SK-N-DZ (cell line): ENCODE measurements around the gene TPST1.
"Not testable (repeated sequence)": the region's sequence is repeated elsewhere in the genome, so short reads cannot be mapped to it uniquely, and the experiment has no call there.

Experiments used
- DNase-seq: peaks from one replicate; pipeline ENCODE4 v3.0.0-alpha.2; 2015; ENCODE audit warnings: low spot score

TPST1 gene

DNA sequence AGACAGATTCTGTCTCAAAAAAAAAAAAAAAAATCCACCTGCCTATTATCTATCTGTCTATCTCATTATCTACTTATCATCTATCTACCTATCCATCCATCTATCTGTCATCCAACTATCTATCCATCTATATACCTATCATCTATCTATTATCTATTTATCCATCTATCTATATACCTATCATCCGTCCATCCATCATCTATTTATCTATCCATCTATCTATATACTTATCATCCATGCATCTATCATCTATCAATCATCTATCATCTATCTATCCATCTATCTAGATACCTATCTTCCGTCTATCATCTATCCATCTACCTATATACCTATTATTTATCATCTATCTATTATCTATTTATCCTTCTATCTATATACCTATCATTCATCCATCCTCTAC is 16.5 kb upstream of the TPST1 start:
- DNase-seq = no peak

DNA sequence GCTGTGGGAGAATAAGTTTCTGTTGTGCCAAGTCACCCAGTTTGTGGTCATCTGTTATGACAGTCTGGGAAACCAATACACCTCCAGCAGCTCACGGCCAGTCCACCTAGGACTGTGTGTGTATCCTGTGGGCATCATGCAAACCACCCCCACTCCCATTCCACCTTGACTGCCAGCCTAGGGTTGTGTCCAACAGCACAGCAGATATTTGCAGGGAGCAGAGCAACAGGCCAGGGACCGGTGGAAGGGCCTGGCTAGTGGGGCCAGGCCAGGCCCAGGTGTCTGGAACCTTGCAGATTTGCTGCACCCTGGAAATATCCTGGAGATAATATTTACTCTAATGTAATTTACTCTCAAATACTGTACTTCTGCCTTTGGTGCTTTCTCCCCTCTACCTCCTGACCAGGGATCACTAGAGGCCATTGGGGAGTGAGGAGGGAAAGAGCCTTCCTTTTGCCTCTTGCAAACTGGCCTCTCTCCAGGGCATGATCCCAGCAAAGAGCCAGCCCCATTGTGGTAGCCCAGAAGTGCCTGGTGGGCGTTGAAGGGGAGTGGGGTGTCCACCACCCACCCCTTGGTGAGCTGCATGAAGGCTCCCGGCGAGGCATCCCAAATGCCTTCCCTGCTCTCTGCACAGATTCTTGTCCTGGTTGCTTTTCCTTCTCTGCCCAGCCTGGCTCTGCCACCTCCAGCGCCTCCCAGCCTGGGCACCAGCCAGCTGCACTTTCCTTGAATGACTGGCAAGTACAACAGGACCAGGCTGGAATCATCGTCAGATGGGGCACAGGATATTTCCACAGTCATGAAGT is 15.2 kb upstream of the TPST1 start:
- DNase-seq = no peak

DNA sequence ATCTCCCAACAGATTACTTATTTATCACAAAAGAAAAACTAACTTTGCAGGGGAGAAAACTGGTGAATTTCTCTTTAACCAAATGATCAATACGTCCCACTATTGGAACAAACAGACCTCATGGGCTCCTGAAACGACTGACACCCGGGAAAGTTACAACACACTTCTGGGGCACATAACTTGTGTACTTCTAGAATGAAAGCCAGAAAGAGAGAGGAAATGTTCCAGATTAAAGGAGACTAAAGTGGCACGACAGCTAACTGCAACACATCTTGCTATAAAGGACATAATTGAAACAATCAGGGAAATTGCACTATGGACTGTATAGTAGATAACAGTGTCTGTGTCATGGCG is 14.7 kb upstream of the TPST1 start:
- DNase-seq = no peak

DNA sequence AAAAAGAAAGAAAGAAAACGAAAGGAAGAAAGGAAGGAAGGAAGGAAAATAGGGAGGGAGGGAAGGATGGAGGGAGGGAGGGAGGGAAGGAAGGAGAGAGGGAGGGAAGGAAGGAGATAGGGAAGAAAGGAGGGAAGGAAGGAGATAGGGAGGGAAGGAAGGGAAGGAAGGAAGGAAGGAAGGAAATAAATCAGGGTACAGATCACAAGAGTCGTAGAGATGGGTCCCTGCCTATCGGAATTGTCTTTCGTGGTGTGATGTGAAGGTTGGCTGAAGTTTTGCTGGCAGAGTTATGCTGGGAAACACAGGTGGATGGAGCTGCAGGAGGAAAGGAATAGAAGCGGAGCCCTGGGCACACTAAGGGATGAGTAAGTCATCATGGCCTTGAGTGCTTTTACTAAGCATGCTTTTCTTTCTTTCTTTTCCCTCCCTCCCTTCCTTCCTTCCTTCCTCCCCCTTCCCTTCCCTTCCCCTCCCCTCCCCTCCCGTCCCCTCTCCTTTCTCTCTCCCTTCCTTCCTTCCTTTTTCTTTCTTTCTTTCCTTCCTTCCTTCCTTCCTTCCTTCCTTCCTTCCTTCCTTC is 11.9 kb upstream of the TPST1 start:
- no peak for DNase-seq

DNA sequence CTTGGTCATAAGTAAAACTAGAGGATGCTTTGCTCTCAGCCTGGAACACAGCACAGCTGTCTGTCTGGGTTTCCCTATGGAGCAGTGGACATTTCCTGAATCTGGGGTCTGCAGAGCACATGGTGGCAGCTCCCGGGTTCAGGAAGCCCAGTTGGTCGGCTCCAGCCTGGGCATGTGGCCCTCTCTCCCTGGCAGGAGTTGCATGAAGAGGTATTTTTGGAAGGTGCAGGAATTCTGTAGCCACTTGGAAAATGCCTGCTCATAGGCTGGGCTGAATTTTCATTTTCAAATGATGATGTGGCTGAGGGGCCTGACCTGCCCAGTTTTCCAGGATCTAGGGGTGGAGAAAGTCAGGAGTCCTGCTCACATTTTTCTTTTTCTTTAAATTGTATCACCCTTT is 6.7 kb upstream of the TPST1 start:
- no peak for DNase-seq

DNA sequence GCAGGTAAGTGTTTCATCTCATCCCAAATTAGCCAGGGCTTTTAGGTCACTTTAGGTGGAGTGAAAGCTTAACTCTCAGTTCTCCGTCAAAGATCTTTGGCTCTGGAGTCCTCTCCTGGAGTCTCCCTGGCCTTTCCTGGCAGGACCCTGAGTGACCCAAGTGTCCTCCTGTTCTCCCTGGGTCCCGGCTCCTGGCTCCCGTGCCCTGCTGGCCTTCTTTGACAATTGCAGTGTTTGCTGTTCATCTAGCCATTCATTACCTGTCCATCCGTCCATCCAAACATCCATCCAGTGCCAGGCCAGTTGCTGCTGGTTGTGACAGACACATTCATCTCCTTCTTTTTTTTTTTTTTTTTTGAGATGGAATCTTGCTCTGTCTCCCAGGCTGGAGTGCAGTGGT is 6.2 kb upstream of the TPST1 start:
- no peak for DNase-seq

DNA sequence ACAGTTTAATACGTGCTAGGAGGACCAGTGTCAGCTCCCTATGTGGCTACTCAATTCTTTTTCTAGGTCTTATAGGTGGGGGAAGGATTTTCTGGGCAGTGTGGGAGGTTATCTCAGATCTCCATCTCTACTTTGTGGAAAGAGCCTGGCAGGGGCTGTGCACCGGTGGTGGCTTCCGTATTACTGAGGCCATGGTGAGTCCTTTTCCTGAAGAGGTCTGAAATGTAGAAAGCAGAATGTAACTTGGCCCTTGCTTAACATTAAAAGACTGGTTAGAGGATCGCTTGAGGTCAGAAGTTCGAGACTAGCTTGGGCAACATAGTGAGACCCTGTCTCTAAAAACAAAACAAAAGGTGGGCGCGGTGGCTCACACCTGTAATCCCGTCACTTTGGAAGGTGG is 2.7 kb upstream of the TPST1 start:
- peak; percentile 35 for DNase-seq

DNA sequence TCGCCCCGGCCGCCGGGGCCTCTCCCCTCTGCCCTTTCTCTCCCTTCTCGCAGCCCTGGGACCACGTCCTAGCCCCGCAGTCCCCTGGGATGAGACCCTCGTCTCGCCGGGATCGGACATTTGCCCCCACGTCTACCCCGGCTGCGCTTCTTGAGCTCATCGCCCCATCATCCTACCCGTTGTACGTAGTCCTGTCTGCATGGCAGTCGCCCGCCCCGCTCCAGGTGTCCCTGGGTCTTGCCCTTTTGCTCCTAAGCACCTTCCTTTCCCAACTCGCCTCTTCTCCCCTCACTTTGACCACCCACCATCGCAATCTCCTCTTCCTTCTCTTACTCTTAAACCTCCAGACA is 582 bp downstream of the TPST1 start:
- peak; percentile 41 for DNase-seq

DNA sequence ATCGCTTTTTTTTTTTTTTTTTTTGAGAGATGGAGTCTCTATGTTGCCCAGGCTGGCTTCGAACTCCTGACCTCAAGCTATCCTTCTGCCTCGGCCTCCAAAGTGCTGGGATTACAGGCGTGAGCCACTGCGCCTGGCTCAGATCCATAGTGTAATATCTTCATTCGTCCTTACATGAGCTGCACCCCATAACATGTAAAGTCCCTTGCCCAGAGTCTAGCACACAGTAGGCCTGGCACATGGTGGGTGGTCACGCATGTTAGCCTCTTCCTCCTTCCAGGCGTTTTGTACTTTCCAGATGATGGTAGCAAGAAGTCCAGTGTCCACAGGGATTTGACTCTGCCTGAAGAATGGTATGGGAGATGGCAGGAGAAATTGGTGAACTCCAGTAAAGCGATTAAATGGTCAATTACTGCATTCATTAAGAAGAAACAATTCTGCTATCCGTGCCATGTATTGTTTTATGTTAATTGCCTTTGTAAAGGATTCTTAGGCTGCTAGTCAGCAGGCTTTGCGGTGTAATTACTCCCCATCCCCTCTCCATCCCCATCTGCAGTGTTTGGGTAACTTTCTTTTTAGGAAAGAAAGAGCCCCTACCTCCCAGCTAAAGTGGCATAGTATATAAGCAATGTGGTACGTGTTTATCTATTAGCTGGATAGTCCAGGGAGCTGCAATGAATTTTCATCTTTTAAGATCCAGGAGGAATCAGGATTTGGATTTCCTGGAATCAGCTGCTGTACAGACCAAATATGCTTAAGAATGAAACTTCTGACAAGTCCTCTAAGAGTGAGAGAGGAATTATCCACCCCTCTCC is 1.2 kb downstream of the TPST1 start:
- no peak for DNase-seq

DNA sequence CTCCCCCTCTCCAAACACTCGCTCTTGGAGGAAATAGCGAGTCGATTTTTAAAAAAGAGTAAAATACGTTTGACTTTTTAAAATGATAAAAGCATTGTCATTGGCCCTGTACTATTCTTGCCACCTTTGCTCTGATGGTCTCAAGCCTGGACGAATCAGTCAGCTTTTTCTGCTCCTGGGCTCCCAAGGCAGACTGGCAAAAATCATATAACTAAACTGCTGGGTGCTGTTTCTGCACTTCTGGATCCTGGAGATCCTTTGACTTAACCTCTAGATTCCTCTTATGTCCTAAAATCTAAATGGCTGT is 1.8 kb downstream of the TPST1 start:
- DNase-seq = no peak

DNA sequence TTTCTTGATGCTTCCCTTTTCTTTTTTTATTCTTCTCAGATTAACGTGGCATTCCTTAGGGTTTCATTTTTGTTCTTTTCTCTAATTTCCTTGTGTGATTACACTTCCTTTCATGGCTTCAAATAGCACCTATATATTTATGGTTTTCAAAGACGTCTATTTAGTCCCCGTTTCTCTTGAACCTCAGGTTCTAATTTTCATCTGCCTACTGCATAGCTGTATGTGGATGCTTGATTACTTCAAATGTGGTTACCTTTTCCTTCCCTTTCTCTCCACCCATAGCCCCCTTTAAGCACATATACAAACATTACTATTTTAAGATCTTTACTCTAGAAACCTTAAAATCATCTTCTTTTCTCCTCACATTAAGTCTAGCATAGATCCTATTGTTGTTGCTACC is 2.4 kb downstream of the TPST1 start:
- DNase-seq = no peak

DNA sequence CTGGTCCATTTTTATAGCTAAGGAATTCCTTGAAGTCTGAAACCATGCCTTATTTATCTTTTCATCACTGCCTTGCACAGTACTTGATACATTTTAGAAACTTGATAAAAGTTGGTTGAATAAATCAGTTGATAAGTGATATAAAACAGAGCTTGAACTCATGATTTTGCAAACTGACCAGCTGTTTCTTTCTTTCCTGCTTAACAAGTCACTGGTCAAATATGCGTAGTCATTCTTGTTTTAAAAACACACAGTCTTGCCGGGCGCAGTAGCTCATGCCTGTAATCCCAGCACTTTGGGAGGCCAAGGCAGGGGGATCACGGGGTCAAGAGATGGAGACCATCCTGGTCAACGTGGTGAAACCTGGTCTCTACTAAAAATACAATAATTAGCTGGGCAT is 6.3 kb downstream of the TPST1 start:
- no peak for DNase-seq

DNA sequence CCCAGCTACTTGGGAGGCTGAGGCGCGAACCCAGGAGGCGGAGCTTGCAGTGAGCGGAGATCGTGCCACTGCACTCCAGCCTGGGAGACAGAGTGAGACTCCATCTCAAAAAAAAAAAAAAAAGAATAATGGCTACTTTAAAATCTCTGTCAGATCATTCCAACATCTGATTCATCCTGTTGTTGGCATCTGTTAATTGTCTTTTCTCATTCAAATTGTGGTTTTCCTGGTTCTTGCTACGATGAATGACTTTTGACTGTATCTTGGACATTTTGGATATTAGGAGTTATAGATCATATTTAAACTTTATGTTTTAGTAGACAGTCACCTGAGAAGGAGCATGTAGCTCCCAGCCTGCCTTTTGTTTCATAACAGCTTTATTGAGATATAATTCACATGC is 8.5 kb downstream of the TPST1 start:
- no peak for DNase-seq

DNA sequence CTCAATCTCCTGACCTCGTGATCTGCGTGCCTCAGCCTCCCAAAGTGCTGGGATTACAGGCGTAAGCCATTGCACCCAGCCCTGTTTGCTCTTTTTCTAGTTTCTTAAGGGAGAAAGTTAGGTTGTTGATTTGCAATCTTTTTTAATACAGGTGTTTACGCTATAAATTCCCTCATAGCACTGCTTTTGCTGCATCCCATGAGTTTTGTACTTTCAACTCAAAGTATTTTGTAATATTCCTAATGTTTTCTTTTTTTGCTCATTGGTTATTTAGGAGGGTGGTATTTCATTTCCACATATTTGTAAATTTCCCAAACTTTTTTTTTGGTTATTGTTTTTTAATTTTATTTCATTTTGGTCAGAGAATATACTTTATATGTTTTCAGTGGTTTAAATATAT is 11.6 kb downstream of the TPST1 start:
- no peak for DNase-seq

DNA sequence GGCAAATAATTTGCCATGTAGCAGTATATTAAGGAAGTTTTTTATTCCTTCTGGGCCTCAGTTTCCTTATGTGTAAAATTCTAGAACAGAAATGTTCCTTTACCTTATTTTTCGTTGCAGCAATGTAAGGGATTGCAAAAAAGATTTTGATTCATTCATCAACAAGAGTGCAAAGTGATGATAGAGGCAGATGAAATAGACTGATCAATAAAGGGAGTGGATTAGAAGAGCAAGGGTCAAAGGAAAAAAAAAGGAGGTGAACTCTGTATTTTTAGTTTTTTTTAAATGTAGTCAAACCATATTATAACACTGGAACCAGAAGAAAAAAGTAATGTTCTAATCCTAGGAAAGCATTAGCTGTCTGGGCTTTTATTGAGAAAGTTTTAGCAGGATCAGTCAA is 14.7 kb downstream of the TPST1 start:
- no peak for DNase-seq

DNA sequence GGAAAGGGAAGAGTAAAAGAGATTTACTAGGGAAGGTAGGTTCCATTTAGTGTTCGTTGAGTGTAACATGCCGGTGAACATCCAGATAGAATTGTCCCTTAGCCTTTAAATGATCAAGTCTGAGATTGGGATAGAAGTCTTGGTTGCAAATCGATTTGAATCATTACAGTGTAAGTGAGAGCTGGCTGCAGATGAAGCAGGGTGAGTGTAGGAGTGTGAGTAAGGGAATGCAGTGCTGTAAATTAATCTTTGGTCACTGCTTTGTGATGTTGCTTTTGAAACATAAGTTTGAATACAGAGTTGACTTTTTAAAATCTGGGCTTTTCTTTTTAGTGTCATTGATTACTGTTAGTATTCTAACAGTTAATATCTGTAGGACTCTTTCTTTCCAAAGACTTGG is 16.3 kb downstream of the TPST1 start:
- DNase-seq = no peak

DNA sequence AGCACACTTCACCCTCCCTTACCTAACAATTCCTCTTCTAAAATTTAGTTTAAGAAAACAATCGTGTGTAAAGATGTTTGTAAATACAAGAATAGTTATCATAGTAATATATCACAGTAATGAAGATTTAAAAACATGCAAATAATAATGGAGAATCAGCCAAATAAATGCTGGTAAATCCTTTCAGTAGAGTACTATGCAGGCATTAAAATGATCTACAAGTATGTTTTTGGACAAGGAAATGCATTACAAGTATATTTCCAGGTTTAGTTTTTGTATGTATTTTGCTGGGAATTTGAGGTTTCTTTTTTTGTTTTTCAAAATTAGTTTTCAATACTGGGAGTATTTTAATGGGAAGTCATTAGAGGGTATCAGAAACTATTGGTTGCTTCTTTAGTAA is 22.7 kb downstream of the TPST1 start:
- no peak for DNase-seq

DNA sequence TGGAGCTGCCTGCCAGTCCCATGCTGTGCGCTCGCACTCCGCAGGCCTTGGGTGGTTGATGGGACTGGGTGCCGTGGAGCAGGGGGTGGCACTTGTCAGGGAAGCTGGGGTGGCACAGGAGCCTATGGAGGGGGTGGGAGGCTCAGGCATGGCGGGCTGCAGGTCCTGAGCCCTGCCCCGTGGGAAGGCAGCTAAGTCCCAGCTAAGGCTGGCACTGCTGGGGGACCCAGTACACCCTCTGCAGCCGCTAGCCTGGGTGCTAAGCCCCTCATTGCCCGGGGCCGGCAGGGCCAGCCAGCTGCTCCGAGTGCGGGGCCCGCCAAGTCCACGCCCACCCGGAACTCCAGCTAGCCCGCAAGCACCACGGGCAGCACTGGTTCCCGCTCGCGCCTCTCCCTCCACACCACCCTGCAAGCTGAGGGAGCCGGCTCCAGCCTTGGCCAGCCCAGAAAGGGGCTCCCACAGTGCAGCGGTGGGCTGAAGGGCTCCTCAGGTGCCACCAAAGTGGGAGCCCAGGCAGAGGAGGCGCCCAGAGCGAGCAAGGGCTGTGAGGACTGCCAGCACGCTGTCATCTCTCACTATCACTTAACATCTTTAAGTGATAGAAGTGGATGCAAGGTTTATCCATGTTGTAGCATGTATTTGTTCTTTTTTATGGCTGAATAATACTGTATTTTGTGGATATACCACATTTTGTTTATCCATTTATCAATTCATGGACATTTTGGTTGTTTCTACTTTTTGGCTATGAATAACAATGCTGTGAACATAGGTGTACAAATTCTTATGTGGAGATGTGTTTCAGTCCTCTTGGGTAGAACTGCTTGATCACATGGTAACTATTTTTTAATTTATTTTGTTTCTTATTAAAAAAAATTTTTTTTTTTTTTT is 26.4 kb downstream of the TPST1 start:
- DNase-seq = not testable (repeated sequence)

DNA sequence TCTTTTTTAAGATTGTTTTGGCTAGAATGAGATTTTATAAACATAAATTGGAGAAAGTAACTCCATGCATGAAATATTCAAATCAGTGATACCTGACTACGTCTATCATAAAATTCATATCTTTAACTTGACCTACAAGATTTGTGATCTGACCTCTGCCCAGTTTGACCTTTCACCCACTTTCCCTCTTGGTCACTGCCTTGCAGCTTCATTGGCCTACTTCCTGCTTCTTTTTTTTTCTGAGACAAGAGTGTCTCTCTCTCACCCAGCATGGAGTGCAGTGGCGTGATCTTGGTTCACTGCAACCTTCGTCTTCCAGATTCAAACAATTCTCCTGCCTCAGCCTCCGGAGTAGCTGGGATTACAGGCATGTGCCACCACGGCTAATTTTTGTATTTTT is 28.5 kb downstream of the TPST1 start:
- no peak for DNase-seq

DNA sequence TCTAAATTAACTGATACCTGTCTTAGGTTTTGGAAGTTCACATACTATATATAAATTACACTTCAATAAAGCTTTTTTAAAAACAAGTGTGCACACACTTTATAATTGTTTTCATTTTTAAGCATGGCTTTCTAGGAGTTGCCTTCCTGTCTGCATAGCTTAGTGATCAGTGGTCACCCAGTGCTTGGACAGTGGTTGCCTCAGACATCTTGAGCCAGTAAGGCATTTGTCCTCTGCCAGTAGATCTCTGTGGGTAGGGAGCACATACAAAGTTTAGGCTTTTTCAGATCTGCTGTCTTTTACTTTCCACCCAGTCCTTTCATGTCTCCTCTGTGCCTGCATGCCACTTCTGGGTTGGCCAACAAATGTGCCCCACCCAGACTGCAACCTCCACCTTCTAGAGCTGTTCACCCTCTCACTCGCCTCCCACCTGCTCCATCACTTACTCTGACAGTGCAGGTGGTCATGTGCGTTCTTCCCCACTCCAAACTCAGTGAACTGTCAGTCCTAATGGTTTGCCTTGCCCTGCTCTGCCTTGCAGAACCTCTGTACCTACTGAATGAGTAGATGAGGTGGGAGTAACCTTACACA is 31.7 kb downstream of the TPST1 start:
- DNase-seq = no peak

DNA sequence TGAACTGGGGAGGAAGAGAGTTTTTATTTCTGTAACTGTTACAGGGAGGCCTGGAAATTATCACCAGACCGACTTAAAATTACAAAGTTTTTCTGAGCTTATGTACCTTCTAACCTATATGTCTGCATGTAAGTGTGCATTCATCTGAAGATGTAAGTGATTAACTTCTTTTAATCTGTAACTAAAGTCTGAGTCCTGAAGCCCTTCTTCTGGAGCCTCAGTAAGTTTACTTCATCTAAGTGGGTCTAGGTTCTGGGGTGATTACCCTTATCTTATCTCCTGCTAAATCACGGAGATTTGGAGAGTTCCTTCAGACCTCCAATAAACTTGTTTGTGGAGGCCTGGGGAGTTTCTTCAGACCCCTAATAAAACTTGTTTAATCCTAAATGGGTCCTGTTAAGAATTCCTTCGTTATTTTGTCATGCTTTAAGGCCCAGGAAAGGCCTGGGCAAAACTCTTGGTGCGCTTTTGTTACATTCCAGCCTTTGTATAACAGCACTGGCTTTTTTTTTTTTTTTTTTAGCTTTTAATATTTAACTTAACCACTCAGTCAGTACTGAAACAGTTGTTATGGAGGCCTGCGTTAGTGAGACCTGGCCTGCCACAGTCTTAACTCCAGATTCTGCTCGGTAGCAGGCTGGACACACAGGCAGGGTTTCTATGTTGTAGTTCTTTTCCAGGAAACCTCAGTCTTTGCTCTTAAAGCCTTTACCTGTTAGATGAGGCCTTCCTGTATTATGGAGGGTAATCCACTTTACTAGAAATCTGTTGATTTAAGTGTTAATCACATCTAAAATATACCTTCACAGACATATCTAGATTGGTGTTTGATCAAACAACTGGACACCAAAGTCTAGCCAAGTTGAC is 33.0 kb downstream of the TPST1 start:
- DNase-seq = no peak
